A673 (cell line): ENCODE results near the gene TCFL5.
"Not testable (repeated sequence)": the region's sequence is repeated elsewhere in the genome, so short reads cannot be mapped to it uniquely, and the experiment has no call there.

Experiments used
- EZH2 ChIP-seq: fragments of 200-600 bp; sonication (generic); IDR thresholded peaks from 2 replicates; pipeline ENCODE4 v1.6.1; 2017; ENCODE audit warnings: borderline replicate concordance, low read depth, mild to moderate bottlenecking, mixed read lengths, antibody characterized with exemption, low read length; ENCODE audit not compliant: poor library complexity, severe bottlenecking
- TF ChIP-seq, protein P1 (sequence below): fragments of 300-800, 200-600 bp; sonication (generic); conservative IDR thresholded peaks from 2 replicates; pipeline ENCODE4 v1.5.1; 2017; ENCODE audit warnings: low read depth, mild to moderate bottlenecking, antibody characterized with exemption, low read length, moderate library complexity, mixed read lengths

DNA sequence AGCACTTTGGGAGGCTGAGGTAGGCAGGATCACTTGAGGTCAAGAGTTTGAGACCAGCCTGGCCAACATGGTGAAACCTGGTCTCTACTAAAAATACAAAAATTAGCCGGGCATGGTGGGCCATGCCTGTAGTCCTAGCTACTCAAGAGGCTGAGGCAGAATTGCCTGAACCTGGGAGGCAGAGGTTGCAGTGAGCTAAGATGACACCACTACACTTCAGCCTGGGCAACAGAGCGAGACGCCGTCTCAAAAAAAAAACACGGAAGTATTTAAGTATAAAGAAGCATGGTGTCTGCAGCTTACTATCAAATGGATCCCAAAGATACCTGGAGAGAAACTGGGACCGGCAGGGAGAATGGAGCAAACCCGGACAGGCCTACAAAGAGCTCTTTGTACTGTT is 12.7 kb downstream of the TCFL5 start:
- TF ChIP-seq, protein P1, sequence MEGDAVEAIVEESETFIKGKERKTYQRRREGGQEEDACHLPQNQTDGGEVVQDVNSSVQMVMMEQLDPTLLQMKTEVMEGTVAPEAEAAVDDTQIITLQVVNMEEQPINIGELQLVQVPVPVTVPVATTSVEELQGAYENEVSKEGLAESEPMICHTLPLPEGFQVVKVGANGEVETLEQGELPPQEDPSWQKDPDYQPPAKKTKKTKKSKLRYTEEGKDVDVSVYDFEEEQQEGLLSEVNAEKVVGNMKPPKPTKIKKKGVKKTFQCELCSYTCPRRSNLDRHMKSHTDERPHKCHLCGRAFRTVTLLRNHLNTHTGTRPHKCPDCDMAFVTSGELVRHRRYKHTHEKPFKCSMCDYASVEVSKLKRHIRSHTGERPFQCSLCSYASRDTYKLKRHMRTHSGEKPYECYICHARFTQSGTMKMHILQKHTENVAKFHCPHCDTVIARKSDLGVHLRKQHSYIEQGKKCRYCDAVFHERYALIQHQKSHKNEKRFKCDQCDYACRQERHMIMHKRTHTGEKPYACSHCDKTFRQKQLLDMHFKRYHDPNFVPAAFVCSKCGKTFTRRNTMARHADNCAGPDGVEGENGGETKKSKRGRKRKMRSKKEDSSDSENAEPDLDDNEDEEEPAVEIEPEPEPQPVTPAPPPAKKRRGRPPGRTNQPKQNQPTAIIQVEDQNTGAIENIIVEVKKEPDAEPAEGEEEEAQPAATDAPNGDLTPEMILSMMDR: not testable (repeated sequence)
- TF ChIP-seq EZH2: not testable (repeated sequence)
